K562 (cell line): ENCODE measurements around the gene LAPTM5. TPM values are rescaled to one million over a fixed set of nuclear protein-coding genes. Genes with fewer than 3 reads are reported as not detected.

Experiments
- ATAC-seq: fragments of 200-7000 bp; cut with Tn5 transposase; 3 replicates; pipeline ENCODE4 v1.9.1; 2020; ENCODE audit warnings: moderate library complexity
- BruUV-seq: library from RNA; stranded (reverse); fragments of 400-500 nt; replicated peaks from 2 replicates; lab custom pipeline; 2021; lab: Mats Ljungman, UMichigan
- CTCF ChIA-PET: fragments of 300-600 bp; formaldehyde crosslinking; extraction: SDS; loops from one replicate; lab custom pipeline; 2021; ENCODE audit warnings: low intra/inter-chr PET ratio; lab: Yijun Ruan, JAX
- POLR2A ChIA-PET: fragments of 300-600, 350-650 bp; sonication (Branson Sonifier 250); formaldehyde crosslinking; extraction: SDS; loops from one replicate; lab custom pipeline; 2021; ENCODE audit warnings: antibody characterized with exemption, inconsistent platforms; lab: Yijun Ruan, JAX
- DNase-seq, 4 experiments: peaks; one replicate each; pipeline versions ENCODE4 v3.0.0 to v3.0.0-alpha.2; 2011 to 2018; ENCODE audit warnings: low spot score in 3 of 4, mixed read lengths in 3 of 4; ENCODE audit errors: extremely low read depth in 1 of 4
- FAIRE-seq: peaks from 2 replicates; lab custom pipeline; 2011; peaks lifted over from hg19 to GRCh38; lab: Jason Lieb, UNC
- H2AFZ ChIP-seq: 2 replicates; pipeline ENCODE4 v1.6.0; 2011; ENCODE audit warnings: low read depth, low read length, control low read depth, inconsistent platforms
- H3K27ac ChIP-seq: fragments of 200-600 bp; 3 replicates; pipeline ENCODE4 v1.8.0; 2011; ENCODE audit warnings: low read depth, mild to moderate bottlenecking, control low read depth, inconsistent platforms, low read length, moderate library complexity, mixed read lengths; ENCODE audit errors: extremely low read depth
- H3K27me3 ChIP-seq, 2 experiments: fragments of 300-600 bp in 1 of 2; 2 replicates in 1 of 2; 3 replicates in 1 of 2; pipeline versions ENCODE4 v1.6.0 to v1.8.0; 2011; ENCODE audit warnings: inconsistent platforms in 2 of 2, low read length in 2 of 2, mild to moderate bottlenecking in 1 of 2, mixed read lengths in 1 of 2, moderate library complexity in 1 of 2; ENCODE audit not compliant: control insufficient read depth in 2 of 2, insufficient read depth in 2 of 2
- H3K36me3 ChIP-seq: fragments of 300-600 bp; 3 replicates; pipeline ENCODE4 v1.8.0; 2011; ENCODE audit warnings: mild to moderate bottlenecking, low read length, inconsistent platforms; ENCODE audit not compliant: control insufficient read depth, insufficient read depth
- H3K4me1 ChIP-seq, 2 experiments: fragments of 200-600 bp in 1 of 2; replicated peaks in 1 of 2; 2 replicates in 1 of 2; 3 replicates in 1 of 2; pipeline versions ENCODE4 v1.5.1 to v1.8.0; 2011; ENCODE audit warnings: inconsistent platforms in 2 of 2, low read length in 2 of 2, mild to moderate bottlenecking in 1 of 2, mixed read lengths in 1 of 2, moderate library complexity in 1 of 2; ENCODE audit not compliant: control insufficient read depth in 2 of 2, insufficient read depth in 2 of 2
- H3K4me2 ChIP-seq: 2 replicates; pipeline ENCODE4 v1.6.1; 2011; ENCODE audit warnings: low read length, control low read depth, inconsistent platforms, mixed read lengths; ENCODE audit not compliant: insufficient read depth
- H3K4me3 ChIP-seq: fragments of 200-600 bp; sonication (generic), shearing (Covaris generic); 2 replicates; pipeline ENCODE4 v1.5.1; 2016; ENCODE audit warnings: control low read depth, inconsistent platforms
- H3K79me2 ChIP-seq: fragments of 200-600 bp; 3 replicates; pipeline ENCODE4 v1.8.0; 2011; ENCODE audit warnings: low read length, inconsistent platforms; ENCODE audit not compliant: control insufficient read depth, insufficient read depth
- H3K9ac ChIP-seq, 2 experiments: 2 replicates each; pipeline versions ENCODE4 v1.6.0 to v1.6.1; 2011; ENCODE audit warnings: low read depth in 2 of 2, low read length in 2 of 2, control low read depth in 1 of 2, inconsistent platforms in 1 of 2, mild to moderate bottlenecking in 1 of 2, mixed read lengths in 1 of 2; ENCODE audit not compliant: insufficient read depth in 1 of 2
- H3K9me1 ChIP-seq: one replicate; pipeline ENCODE4 v1.6.0; 2011; ENCODE audit warnings: inconsistent platforms, mild to moderate bottlenecking, low read length, moderate library complexity; ENCODE audit not compliant: control insufficient read depth, insufficient read depth
- H3K9me3 ChIP-seq: replicated peaks from 2 replicates; pipeline ENCODE4 v1.5.1; 2011; ENCODE audit warnings: low read depth, low read length, inconsistent platforms; ENCODE audit not compliant: control insufficient read depth, insufficient read depth
- H4K20me1 ChIP-seq: replicated peaks from 2 replicates; pipeline ENCODE4 v1.6.1; 2011; ENCODE audit warnings: low read length, inconsistent platforms, mixed read lengths; ENCODE audit not compliant: control insufficient read depth, insufficient read depth
- CREB1 ChIP-seq, 2 experiments: sonication (generic) in 1 of 2; formaldehyde crosslinking in 1 of 2; IDR thresholded peaks; 2 replicates each; pipeline versions ENCODE4 v1.6.1 to v1.8.0; 2012 to 2022; ENCODE audit warnings: inconsistent platforms in 1 of 2, mild to moderate bottlenecking in 1 of 2, missing genetic modification reagents in 1 of 2, moderate library complexity in 1 of 2
- FOXJ2 ChIP-seq: fragments of 200-800 bp; sonication (Bioruptor generic); IDR thresholded peaks from 2 replicates; pipeline ENCODE4 v1.6.1; 2016; ENCODE audit warnings: missing genetic modification characterization, missing compliant biosample characterization
- FOXM1 ChIP-seq, 2 experiments: fragments of 450-650 bp in 1 of 2; sonication (generic) in 1 of 2; formaldehyde crosslinking in 1 of 2; IDR thresholded peaks; 2 replicates each; pipeline versions ENCODE4 v1.6.1 to v1.9.0; 2017 to 2022; ENCODE audit warnings: low read depth in 2 of 2, mild to moderate bottlenecking in 2 of 2, missing genetic modification reagents in 1 of 2, moderate library complexity in 1 of 2
- HCFC1 ChIP-seq: IDR thresholded peaks from 2 replicates; pipeline ENCODE4 v1.6.1; 2012; ENCODE audit warnings: low read depth, low read length, improper control_type of control experiment
- NRF1 ChIP-seq, 2 experiments: fragments of 450-650 bp; IDR thresholded peaks in 1 of 2; conservative IDR thresholded peaks in 1 of 2; 2 replicates each; pipeline ENCODE4 v1.6.1; 2014; ENCODE audit warnings: mild to moderate bottlenecking in 2 of 2
- POLR2G ChIP-seq: fragments of 200-400 bp; formaldehyde crosslinking; IDR thresholded peaks from 2 replicates; pipeline ENCODE4 v1.6.1; 2017; ENCODE audit warnings: low read depth, mild to moderate bottlenecking, antibody characterized with exemption, low read length, moderate library complexity
- SIN3B ChIP-seq: fragments of 450-650 bp; IDR thresholded peaks from 2 replicates; pipeline ENCODE4 v1.6.1; 2017; ENCODE audit warnings: low read depth, mild to moderate bottlenecking, moderate library complexity
- WGBS: fragments of 100-300 bp; shearing (Covaris generic); methylation state at CpG from one replicate; pipeline ENCODE4 v1.1.6; 2016; ENCODE audit warnings: low coverage, mixed read lengths; ENCODE audit not compliant: insufficient coverage; ENCODE audit errors: missing lambda C conversion rate; 5-methylcytosine and 5-hydroxymethylcytosine counted together
- in situ Hi-C: fragments of 300-500 bp; cut with MboI; formaldehyde crosslinking; loops from 4 replicates; pipeline ENCODE4 v1.15.0; 2018; ENCODE audit warnings: inconsistent platforms, mixed read lengths
- intact Hi-C: fragments of 100-400 bp; cut with micrococcal nuclease; formaldehyde crosslinking; loops from 2 replicates; pipeline ENCODE4 v1.14.2; 2022
- polyA plus RNA-seq, 8 experiments: library from polyadenylated mRNA; depleted of rRNA in 4 of 8; stranded (reverse) in 5 of 8; unstranded in 3 of 8; fragments of >200 nt; fragmentation: Nextera tagmentation in 2 of 8; fragmentation: Illumina TruSeq in 1 of 8; extraction: Ambion mirVana in 2 of 8; extraction: Trizol in 1 of 8; gene quantifications; 2 replicates each; pipeline versions ENCODE4 v1.2.1 to v1.2.3, GENCODE V29; 2011 to 2014; ENCODE audit warnings: inconsistent platforms in 1 of 8, missing spikeins in 1 of 8
- total RNA-seq, 7 experiments: library from RNA; depleted of rRNA in 6 of 7; stranded (reverse); fragments of >200 nt in 6 of 7; fragmentation: Illumina TruSeq in 2 of 7; extraction: Trizol in 2 of 7; gene quantifications; 2 replicates each; pipeline versions ENCODE4 v1.2.1 to v1.2.3, GENCODE V29; 2011 to 2021; ENCODE audit warnings: low replicate concordance in 1 of 7
- TF ChIP-seq, protein P1 (sequence below), 2 experiments: fragments of 450-650 bp in 1 of 2; sonication (generic) in 1 of 2; formaldehyde crosslinking in 1 of 2; IDR thresholded peaks; 2 replicates each; pipeline versions ENCODE4 v1.7.1 to v1.9.0; 2016 to 2022; ENCODE audit warnings: inconsistent platforms in 1 of 2, mild to moderate bottlenecking in 1 of 2, missing genetic modification reagents in 1 of 2
- TF ChIP-seq, protein P2 (sequence below): fragments of 250-450 bp; sonication (Bioruptor Pico); IDR thresholded peaks from 2 replicates; pipeline ENCODE4 v1.4.0; 2020

Gene LAPTM5
- total and polyA plus RNA-seq, 9 of the 15 experiments (the other 6 are each of a cell fraction or from before 2014, with no cell fraction given), result 2.4 to 47.3 (median 20.3) TPM

DNA sequence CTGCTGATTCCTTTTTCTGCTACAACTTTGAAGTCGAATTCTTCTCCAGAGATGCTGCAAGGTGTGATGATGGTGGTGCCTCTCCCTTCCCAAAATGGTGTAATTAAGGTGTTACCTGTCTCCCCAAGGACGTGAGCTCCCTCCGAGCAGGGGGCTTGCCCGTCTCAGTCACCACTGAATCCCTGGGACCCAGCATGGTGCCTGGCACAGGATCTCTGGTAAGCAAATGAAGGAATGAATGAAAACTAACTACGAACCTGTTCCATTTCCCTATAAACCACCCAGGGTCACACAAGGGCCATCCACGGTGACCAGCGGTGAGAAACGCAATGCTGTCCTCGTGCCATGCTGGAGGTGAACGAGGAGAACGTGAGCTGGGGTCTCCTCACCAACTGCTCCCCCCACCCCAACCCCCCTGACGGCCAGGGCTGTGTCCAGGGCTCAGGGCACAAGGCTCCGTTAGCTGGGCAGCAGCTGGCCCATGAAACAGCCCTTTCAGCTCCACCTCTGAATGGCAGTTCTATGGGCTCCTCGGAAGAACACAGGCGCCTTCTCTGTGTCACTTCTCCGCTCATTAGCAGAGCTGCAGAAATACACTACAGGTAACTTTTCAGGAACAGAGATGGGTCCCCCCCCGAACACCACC is 32.0 kb downstream of the LAPTM5 start:
- Histone ChIP-seq H3K79me2 (peaks cover 26% of the 10 kb centered on the region), H3K4me1 (peaks cover 55 to 78% of the 10 kb centered on the region in 2 experiments), H3K36me3 (peaks cover 71% of the 10 kb centered on the region), H3K9me1 (no peaks in the 10 kb centered on the region), H3K27me3 (no peaks in the 10 kb centered on the region), H3K4me3 (no peak overlapping the region), H4K20me1 (no peaks in the 10 kb centered on the region), H3K9me3 (no peaks in the 10 kb centered on the region), H3K27ac (no peak overlapping the region; the same call in 2 of the 3 replicates), H3K9ac (peak overlapping the region in 1 of 2 experiments; percentile 63; a peak in 2 of 4 replicates), H2AFZ (no peak overlapping the region), H3K4me2 (no peak overlapping the region)
- no peak for DNase-seq
- BruUV-seq, result no TSS peak
- no peak for FAIRE-seq
- POLR2A ChIA-PET, result interaction anchor here (0.6 to 8.0 kb wide), 6 partner anchors 13 to 259 kb away, joined by 3 to 74 read pairs (median 4); no protein-coding TSS in a partner anchor
- no peak for ATAC-seq
- WGBS, result 88% methylated on average over 17 of the region's 17 CpGs
- in situ Hi-C loops (no loop called here), intact Hi-C loops (no loop called here)
- CTCF ChIA-PET, result interaction anchor here (9.0 kb wide), 1 partner anchor 54 kb away, joined by 187 read pairs; no protein-coding TSS in a partner anchor
- TF ChIP-seq FOXM1 (IDR thresholded peaks at IDR 0.05; ENCODE audit: low read depth) (no peak), FOXM1 (CRISPR knock-in tag; IDR thresholded peaks at IDR 0.05; ENCODE audit: low read depth) (no peak), HCFC1 (no peak), NRF1 (conservative IDR thresholded peaks at IDR 0.05 in 1 of 2, IDR thresholded peaks at IDR 0.05 in 1 of 2) (no peak), POLR2G (peak; percentile 27; the same call in 1 of the 2 replicates), SIN3B (no peak), CREB1 (IDR thresholded peaks at IDR 0.05) (no peak), CREB1 (CRISPR knock-in tag; IDR thresholded peaks at IDR 0.05) (no peak), FOXJ2 (no peak)
- TF ChIP-seq, protein P1, sequence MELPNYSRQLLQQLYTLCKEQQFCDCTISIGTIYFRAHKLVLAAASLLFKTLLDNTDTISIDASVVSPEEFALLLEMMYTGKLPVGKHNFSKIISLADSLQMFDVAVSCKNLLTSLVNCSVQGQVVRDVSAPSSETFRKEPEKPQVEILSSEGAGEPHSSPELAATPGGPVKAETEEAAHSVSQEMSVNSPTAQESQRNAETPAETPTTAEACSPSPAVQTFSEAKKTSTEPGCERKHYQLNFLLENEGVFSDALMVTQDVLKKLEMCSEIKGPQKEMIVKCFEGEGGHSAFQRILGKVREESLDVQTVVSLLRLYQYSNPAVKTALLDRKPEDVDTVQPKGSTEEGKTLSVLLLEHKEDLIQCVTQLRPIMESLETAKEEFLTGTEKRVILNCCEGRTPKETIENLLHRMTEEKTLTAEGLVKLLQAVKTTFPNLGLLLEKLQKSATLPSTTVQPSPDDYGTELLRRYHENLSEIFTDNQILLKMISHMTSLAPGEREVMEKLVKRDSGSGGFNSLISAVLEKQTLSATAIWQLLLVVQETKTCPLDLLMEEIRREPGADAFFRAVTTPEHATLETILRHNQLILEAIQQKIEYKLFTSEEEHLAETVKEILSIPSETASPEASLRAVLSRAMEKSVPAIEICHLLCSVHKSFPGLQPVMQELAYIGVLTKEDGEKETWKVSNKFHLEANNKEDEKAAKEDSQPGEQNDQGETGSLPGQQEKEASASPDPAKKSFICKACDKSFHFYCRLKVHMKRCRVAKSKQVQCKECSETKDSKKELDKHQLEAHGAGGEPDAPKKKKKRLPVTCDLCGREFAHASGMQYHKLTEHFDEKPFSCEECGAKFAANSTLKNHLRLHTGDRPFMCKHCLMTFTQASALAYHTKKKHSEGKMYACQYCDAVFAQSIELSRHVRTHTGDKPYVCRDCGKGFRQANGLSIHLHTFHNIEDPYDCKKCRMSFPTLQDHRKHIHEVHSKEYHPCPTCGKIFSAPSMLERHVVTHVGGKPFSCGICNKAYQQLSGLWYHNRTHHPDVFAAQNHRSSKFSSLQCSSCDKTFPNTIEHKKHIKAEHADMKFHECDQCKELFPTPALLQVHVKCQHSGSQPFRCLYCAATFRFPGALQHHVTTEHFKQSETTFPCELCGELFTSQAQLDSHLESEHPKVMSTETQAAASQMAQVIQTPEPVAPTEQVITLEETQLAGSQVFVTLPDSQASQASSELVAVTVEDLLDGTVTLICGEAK (IDR thresholded peaks at IDR 0.05), result no peak
- TF ChIP-seq, protein P1 (CRISPR knock-in tag; IDR thresholded peaks at IDR 0.05), result no peak
- TF ChIP-seq, protein P2, sequence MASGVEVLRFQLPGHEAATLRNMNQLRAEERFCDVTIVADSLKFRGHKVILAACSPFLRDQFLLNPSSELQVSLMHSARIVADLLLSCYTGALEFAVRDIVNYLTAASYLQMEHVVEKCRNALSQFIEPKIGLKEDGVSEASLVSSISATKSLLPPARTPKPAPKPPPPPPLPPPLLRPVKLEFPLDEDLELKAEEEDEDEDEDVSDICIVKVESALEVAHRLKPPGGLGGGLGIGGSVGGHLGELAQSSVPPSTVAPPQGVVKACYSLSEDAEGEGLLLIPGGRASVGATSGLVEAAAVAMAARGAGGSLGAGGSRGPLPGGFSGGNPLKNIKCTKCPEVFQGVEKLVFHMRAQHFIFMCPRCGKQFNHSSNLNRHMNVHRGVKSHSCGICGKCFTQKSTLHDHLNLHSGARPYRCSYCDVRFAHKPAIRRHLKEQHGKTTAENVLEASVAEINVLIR, result no peak
